ENCODE results near the gene LIME1. TPM values are rescaled to one million over a fixed set of nuclear protein-coding genes. Genes with fewer than 3 reads are reported as not detected.

The LIME1 gene
- total RNA-seq, 1 experiment from 2014 or later = 13.5 TPM

GRCh38 chr20:63696306-63696627 is 40.2 kb upstream of the LIME1 start:
- H2BK12ac ChIP-seq (ENCODE audit: insufficient read length, low read depth, low read length) = no peak overlapping the region
- H3K9ac ChIP-seq (ENCODE audit: extremely low read depth, insufficient read length, low read length) = no peak overlapping the region
- H3K18ac ChIP-seq (ENCODE audit: insufficient read length, low read depth, low read length) = no peak overlapping the region
- peaks cover 4% of the 10 kb centered on the region for H3K23me2 ChIP-seq (ENCODE audit: insufficient read length, low read depth, low read length, poor library complexity, severe bottlenecking)
- no peak overlapping the region for H3K14ac ChIP-seq (ENCODE audit: insufficient read depth, low read length)
- no peaks in the 10 kb centered on the region for H3K79me1 ChIP-seq (ENCODE audit: insufficient read depth, low read depth, low read length, poor library complexity, severe bottlenecking)
- no peak overlapping the region for H3T11ph ChIP-seq (ENCODE audit: low read length)
- H2BK15ac ChIP-seq (ENCODE audit: low read depth, low read length) = no peak overlapping the region
- H2BK5ac ChIP-seq (ENCODE audit: insufficient read length, low read length) = no peak overlapping the region
- H3K36me3 Mint-ChIP-seq (ENCODE audit: insufficient read depth in 1 of 3, low read depth in 3 of 3) = peaks cover 14 to 19% (median 17%) of the 10 kb centered on the region in 3 experiments; a peak in 6 of 7 replicates
- no peak overlapping the region for H2BK20ac ChIP-seq (ENCODE audit: low read depth, low read length, poor library complexity, severe bottlenecking)
- no peaks in the 10 kb centered on the region for H4K20me1 ChIP-seq (ENCODE audit: control insufficient read depth, insufficient read depth, insufficient read length)
- H3K27me3 Mint-ChIP-seq (ENCODE audit: low read depth) = peaks cover 6% of the 10 kb centered on the region
- H2AFZ ChIP-seq (ENCODE audit: low read length) = no peak overlapping the region
- H3K27ac ChIP-seq (ENCODE audit: insufficient read length, low read depth, low read length) = no peak overlapping the region
- H4K5ac ChIP-seq (ENCODE audit: insufficient read length, low read depth, low read length) = no peak overlapping the region
- no peak overlapping the region for H2BK120ac ChIP-seq (ENCODE audit: low read depth, low read length, poor library complexity, severe bottlenecking)
- no peak overlapping the region for H3K56ac ChIP-seq (ENCODE audit: insufficient read length, low read depth, low read length)
- H3K4ac ChIP-seq (ENCODE audit: low read depth, low read length) = no peak overlapping the region
- peak overlapping the region in 2 of 3 experiments; percentile 61 to 82; a peak in 2 of 7 replicates for H3K27ac Mint-ChIP-seq
- no peak overlapping the region for H3K23ac ChIP-seq (ENCODE audit: insufficient read length, low read depth, low read length)
- H4K91ac ChIP-seq (ENCODE audit: insufficient read length, low read depth, low read length) = no peak overlapping the region
- no peak overlapping the region for H4K8ac ChIP-seq (replicated peaks; ENCODE audit: insufficient read length, low read depth, low read length)
- no peaks in the 10 kb centered on the region for H3K9me3 ChIP-seq (ENCODE audit: control insufficient read depth, low read depth, low read length)
- peaks cover 3 to 5% of the 10 kb centered on the region in 2 experiments; a peak in 3 of 5 replicates for H3K9me3 Mint-ChIP-seq
- H3K4me2 ChIP-seq (ENCODE audit: insufficient read depth, insufficient read length, low read length) = no peak overlapping the region
- no peaks in the 10 kb centered on the region for H3K4me1 ChIP-seq (ENCODE audit: insufficient read depth, low read length)
- TF ChIP-seq, protein P1, sequence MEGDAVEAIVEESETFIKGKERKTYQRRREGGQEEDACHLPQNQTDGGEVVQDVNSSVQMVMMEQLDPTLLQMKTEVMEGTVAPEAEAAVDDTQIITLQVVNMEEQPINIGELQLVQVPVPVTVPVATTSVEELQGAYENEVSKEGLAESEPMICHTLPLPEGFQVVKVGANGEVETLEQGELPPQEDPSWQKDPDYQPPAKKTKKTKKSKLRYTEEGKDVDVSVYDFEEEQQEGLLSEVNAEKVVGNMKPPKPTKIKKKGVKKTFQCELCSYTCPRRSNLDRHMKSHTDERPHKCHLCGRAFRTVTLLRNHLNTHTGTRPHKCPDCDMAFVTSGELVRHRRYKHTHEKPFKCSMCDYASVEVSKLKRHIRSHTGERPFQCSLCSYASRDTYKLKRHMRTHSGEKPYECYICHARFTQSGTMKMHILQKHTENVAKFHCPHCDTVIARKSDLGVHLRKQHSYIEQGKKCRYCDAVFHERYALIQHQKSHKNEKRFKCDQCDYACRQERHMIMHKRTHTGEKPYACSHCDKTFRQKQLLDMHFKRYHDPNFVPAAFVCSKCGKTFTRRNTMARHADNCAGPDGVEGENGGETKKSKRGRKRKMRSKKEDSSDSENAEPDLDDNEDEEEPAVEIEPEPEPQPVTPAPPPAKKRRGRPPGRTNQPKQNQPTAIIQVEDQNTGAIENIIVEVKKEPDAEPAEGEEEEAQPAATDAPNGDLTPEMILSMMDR (conservative IDR thresholded peaks at IDR 0.05) = no peak
- no CpG with 5 or more reads among the region's 6 CpGs for WGBS (ENCODE audit: extremely low coverage, insufficient read length, low lambda C conversion rate)
- H3K79me2 ChIP-seq (ENCODE audit: insufficient read depth, low read length) = no peaks in the 10 kb centered on the region
- H3K27me3 ChIP-seq (ENCODE audit: insufficient read depth, low read length) = no peaks in the 10 kb centered on the region
- peak; percentile 90 for DNase-seq
- H2AK5ac ChIP-seq (ENCODE audit: insufficient read length, low read length) = no peak overlapping the region
- peak overlapping the region; percentile 34 to 35; a peak in 3 of 5 replicates for H3K4me3 Mint-ChIP-seq
- peaks cover 2 to 10% of the 10 kb centered on the region in 2 experiments for H3K4me1 Mint-ChIP-seq
